H9 (cell line): ENCODE measurements around the gene LARGE1. TPM values are rescaled to one million over a fixed set of nuclear protein-coding genes. Genes with fewer than 3 reads are reported as not detected.

Experiments
- DNase-seq: peaks from one replicate; pipeline ENCODE4 v3.0.0-alpha.2; 2017
- H2AFZ ChIP-seq: one replicate; pipeline ENCODE4 v1.6.1; 2013; ENCODE audit warnings: mild to moderate bottlenecking, low read length, control low read depth, moderate library complexity
- H2AK5ac ChIP-seq: 2 replicates; pipeline ENCODE4 v1.6.1; 2013; ENCODE audit warnings: low read length, control low read depth, mixed read lengths; ENCODE audit not compliant: insufficient read length
- H2BK120ac ChIP-seq: one replicate; pipeline ENCODE4 v1.6.1; 2013; ENCODE audit warnings: low read depth, mild to moderate bottlenecking, low read length, control low read depth, inconsistent platforms; ENCODE audit not compliant: poor library complexity, severe bottlenecking
- H2BK12ac ChIP-seq: 2 replicates; pipeline ENCODE4 v1.6.1; 2013; ENCODE audit warnings: low read length, control low read depth, mixed read lengths, low read depth; ENCODE audit not compliant: insufficient read length
- H2BK15ac ChIP-seq: 2 replicates; pipeline ENCODE4 v1.6.1; 2013; ENCODE audit warnings: low read depth, low read length, control low read depth
- H2BK20ac ChIP-seq: one replicate; pipeline ENCODE4 v1.6.1; 2013; ENCODE audit warnings: low read depth, mild to moderate bottlenecking, low read length, control low read depth, inconsistent platforms; ENCODE audit not compliant: poor library complexity, severe bottlenecking
- H2BK5ac ChIP-seq: 2 replicates; pipeline ENCODE4 v1.6.1; 2013; ENCODE audit warnings: low read length, control low read depth, mixed read lengths; ENCODE audit not compliant: insufficient read length
- H3K14ac ChIP-seq: 2 replicates; pipeline ENCODE4 v1.6.1; 2013; ENCODE audit warnings: low read length, control low read depth; ENCODE audit not compliant: insufficient read depth
- H3K18ac ChIP-seq: 2 replicates; pipeline ENCODE4 v1.6.1; 2013; ENCODE audit warnings: low read depth, mild to moderate bottlenecking, mixed read lengths, low read length, control low read depth; ENCODE audit not compliant: insufficient read length
- H3K23ac ChIP-seq: 2 replicates; pipeline ENCODE4 v1.6.1; 2013; ENCODE audit warnings: low read length, control low read depth, mixed read lengths, low read depth; ENCODE audit not compliant: insufficient read length
- H3K23me2 ChIP-seq: 2 replicates; pipeline ENCODE4 v1.6.1; 2013; ENCODE audit warnings: low read depth, mild to moderate bottlenecking, mixed read lengths, low read length, control low read depth; ENCODE audit not compliant: insufficient read length, poor library complexity, severe bottlenecking
- H3K27ac ChIP-seq: 2 replicates; pipeline ENCODE4 v1.5.1; 2013; ENCODE audit warnings: low read length, control low read depth, mixed read lengths, low read depth; ENCODE audit not compliant: insufficient read length
- H3K27me3 ChIP-seq: 2 replicates; pipeline ENCODE4 v1.6.1; 2013; ENCODE audit warnings: low read length, control low read depth, inconsistent platforms; ENCODE audit not compliant: insufficient read depth
- H3K4ac ChIP-seq: 2 replicates; pipeline ENCODE4 v1.6.1; 2013; ENCODE audit warnings: low read depth, mild to moderate bottlenecking, control low read depth, inconsistent platforms, low read length, moderate library complexity
- H3K4me1 ChIP-seq: 2 replicates; pipeline ENCODE4 v1.6.1; 2013; ENCODE audit warnings: low read length, control low read depth, inconsistent platforms; ENCODE audit not compliant: insufficient read depth
- H3K4me2 ChIP-seq: 2 replicates; pipeline ENCODE4 v1.6.1; 2013; ENCODE audit warnings: low read length, control low read depth, mixed read lengths; ENCODE audit not compliant: insufficient read length, insufficient read depth
- H3K56ac ChIP-seq: 2 replicates; pipeline ENCODE4 v1.6.1; 2013; ENCODE audit warnings: low read depth, mild to moderate bottlenecking, mixed read lengths, low read length, control low read depth; ENCODE audit not compliant: insufficient read length
- H3K79me1 ChIP-seq: 2 replicates; pipeline ENCODE4 v1.6.1; 2013; ENCODE audit warnings: low read depth, mild to moderate bottlenecking, moderate library complexity, low read length, control low read depth, inconsistent platforms; ENCODE audit not compliant: insufficient read depth, poor library complexity, severe bottlenecking
- H3K79me2 ChIP-seq: 2 replicates; pipeline ENCODE4 v1.6.1; 2013; ENCODE audit warnings: low read length, control low read depth, inconsistent platforms; ENCODE audit not compliant: insufficient read depth
- H3K9ac ChIP-seq: 2 replicates; pipeline ENCODE4 v1.6.1; 2013; ENCODE audit warnings: low read length, control low read depth, mixed read lengths; ENCODE audit not compliant: insufficient read length; ENCODE audit errors: extremely low read depth
- H3K9me3 ChIP-seq: one replicate; pipeline ENCODE4 v1.6.1; 2013; ENCODE audit warnings: low read depth, low read length, inconsistent platforms; ENCODE audit not compliant: control insufficient read depth
- H3T11ph ChIP-seq: one replicate; pipeline ENCODE4 v1.6.1; 2013; ENCODE audit warnings: mild to moderate bottlenecking, low read length, control low read depth, inconsistent platforms
- H4K20me1 ChIP-seq: one replicate; pipeline ENCODE4 v1.6.1; 2013; ENCODE audit not compliant: control insufficient read depth, insufficient read length, insufficient read depth
- H4K5ac ChIP-seq: 2 replicates; pipeline ENCODE4 v1.6.1; 2013; ENCODE audit warnings: low read depth, mild to moderate bottlenecking, mixed read lengths, low read length, control low read depth; ENCODE audit not compliant: insufficient read length
- H4K8ac ChIP-seq: replicated peaks from 2 replicates; pipeline ENCODE4 v1.6.1; 2013; ENCODE audit warnings: low read length, control low read depth, mixed read lengths, low read depth; ENCODE audit not compliant: insufficient read length
- H4K91ac ChIP-seq: 2 replicates; pipeline ENCODE4 v1.6.1; 2013; ENCODE audit warnings: low read depth, mild to moderate bottlenecking, moderate library complexity, mixed read lengths, low read length, control low read depth; ENCODE audit not compliant: insufficient read length
- H3K27ac Mint-ChIP-seq, 3 experiments: 2 replicates in 2 of 3; 3 replicates in 1 of 3; pipeline ENCODE4 v1.8.0; 2020 to 2021; ENCODE audit warnings: mixed read lengths in 3 of 3, mild to moderate bottlenecking in 1 of 3, moderate library complexity in 1 of 3
- H3K27me3 Mint-ChIP-seq: 2 replicates; pipeline ENCODE4 v1.8.0; 2021; ENCODE audit warnings: low read depth, mild to moderate bottlenecking, moderate library complexity, mixed read lengths
- H3K36me3 Mint-ChIP-seq, 3 experiments: 2 replicates in 2 of 3; 3 replicates in 1 of 3; pipeline ENCODE4 v1.8.0; 2020 to 2021; ENCODE audit warnings: low read depth in 3 of 3, mixed read lengths in 3 of 3; ENCODE audit not compliant: insufficient read depth in 1 of 3
- H3K4me1 Mint-ChIP-seq, 2 experiments: 2 replicates each; pipeline ENCODE4 v1.8.0; 2020; ENCODE audit warnings: mixed read lengths in 2 of 2
- H3K4me3 Mint-ChIP-seq, 2 experiments: 2 replicates in 1 of 2; 3 replicates in 1 of 2; pipeline ENCODE4 v1.8.0; 2020 to 2021; ENCODE audit warnings: mild to moderate bottlenecking in 2 of 2, mixed read lengths in 2 of 2, moderate library complexity in 1 of 2
- H3K9me3 Mint-ChIP-seq, 2 experiments: 2 replicates in 1 of 2; 3 replicates in 1 of 2; pipeline ENCODE4 v1.8.0; 2020; ENCODE audit warnings: mild to moderate bottlenecking in 2 of 2, mixed read lengths in 2 of 2, moderate library complexity in 1 of 2
- WGBS: extraction: QIAGEN DNeasy Blood & Tissue Kit; methylation state at CpG from one replicate; pipeline ENCODE4 v1.1.7; 2013; ENCODE audit warnings: missing lambda C conversion rate, low lambda C conversion rate, mixed read lengths; ENCODE audit not compliant: insufficient read length; ENCODE audit errors: extremely low coverage; 5-methylcytosine and 5-hydroxymethylcytosine counted together
- total RNA-seq: library from RNA; stranded (reverse); gene quantifications from 2 replicates; pipeline ENCODE4 v1.2.1, GENCODE V29; 2021
- TF ChIP-seq, protein P1 (sequence below): fragments of 200-600 bp; sonication (generic); conservative IDR thresholded peaks from 3 replicates; pipeline ENCODE4 v1.8.0; 2021; ENCODE audit warnings: antibody characterized with exemption, mild to moderate bottlenecking

Gene LARGE1
- total RNA-seq, 1 experiment from 2014 or later = 43.5 TPM

DNA sequence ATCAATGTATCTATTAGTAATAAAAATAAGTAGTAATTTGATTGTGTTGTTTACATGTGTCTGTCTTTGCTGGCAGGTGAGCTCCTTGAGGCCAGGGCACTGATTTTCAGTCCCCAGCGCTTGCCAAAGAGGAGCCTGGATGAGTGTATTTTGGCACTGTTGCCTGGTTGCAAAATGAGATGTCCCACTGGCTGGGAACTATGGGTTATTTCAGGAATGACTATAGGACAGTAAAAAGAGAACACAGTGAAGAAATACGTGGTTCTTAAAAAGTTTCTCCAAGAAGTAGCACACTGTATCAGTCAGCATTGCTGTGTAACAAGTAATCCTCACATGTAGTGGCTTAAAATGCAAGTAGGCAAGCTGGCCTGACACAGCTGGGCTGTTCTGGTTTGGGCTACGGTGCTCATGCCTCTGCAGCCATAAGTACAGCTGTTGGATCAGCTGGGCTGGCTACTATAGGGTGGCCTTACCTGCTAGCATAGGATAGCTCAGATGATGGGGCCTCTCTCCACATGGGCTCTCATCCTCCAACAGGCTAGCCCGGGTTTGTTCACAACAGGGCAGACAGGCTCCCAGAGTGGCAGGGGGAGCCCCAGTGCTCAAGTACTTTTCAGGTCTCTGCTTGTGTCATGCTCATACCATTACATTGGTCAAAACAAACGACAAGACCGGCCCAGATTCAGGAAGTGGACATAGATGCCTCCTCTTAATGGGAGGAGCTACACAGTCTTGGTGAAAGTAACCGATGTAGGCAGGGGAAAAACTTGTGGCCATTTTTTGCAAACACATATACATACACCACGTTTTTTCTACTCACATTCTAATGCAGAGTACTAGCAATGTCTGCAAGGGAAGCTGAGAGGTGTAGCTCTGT, 399.1 kb downstream of the LARGE1 start:
- no peak overlapping the region for H4K5ac ChIP-seq
- H3K9ac ChIP-seq = no peak overlapping the region
- no peak overlapping the region for H3K27ac ChIP-seq
- WGBS = no CpG with 5 or more reads among the region's 8 CpGs
- no peaks in the 10 kb centered on the region; the same call in 1 of the 2 replicates for H3K79me2 ChIP-seq
- H4K91ac ChIP-seq = no peak overlapping the region
- H2BK15ac ChIP-seq = no peak overlapping the region
- Mint-ChIP-seq H3K4me3 (no peak overlapping the region), H3K27me3 (no peaks in the 10 kb centered on the region), H3K4me1 (peaks cover 10 to 12% of the 10 kb centered on the region in 2 experiments), H3K9me3 (peaks cover 0 to 8% of the 10 kb centered on the region in 2 experiments; a peak in 1 of 5 replicates), H3K36me3 (peaks cover 12 to 20% (median 18%) of the 10 kb centered on the region in 3 experiments), H3K27ac (no peak overlapping the region)
- H3K23ac ChIP-seq = no peak overlapping the region
- H3K4me1 ChIP-seq = no peaks in the 10 kb centered on the region; the same call in 1 of the 2 replicates
- TF ChIP-seq, protein P1, sequence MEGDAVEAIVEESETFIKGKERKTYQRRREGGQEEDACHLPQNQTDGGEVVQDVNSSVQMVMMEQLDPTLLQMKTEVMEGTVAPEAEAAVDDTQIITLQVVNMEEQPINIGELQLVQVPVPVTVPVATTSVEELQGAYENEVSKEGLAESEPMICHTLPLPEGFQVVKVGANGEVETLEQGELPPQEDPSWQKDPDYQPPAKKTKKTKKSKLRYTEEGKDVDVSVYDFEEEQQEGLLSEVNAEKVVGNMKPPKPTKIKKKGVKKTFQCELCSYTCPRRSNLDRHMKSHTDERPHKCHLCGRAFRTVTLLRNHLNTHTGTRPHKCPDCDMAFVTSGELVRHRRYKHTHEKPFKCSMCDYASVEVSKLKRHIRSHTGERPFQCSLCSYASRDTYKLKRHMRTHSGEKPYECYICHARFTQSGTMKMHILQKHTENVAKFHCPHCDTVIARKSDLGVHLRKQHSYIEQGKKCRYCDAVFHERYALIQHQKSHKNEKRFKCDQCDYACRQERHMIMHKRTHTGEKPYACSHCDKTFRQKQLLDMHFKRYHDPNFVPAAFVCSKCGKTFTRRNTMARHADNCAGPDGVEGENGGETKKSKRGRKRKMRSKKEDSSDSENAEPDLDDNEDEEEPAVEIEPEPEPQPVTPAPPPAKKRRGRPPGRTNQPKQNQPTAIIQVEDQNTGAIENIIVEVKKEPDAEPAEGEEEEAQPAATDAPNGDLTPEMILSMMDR = no peak
- no peak overlapping the region for H3K4ac ChIP-seq
- H2BK5ac ChIP-seq = no peak overlapping the region
- no peaks in the 10 kb centered on the region for H3K23me2 ChIP-seq
- H3K27me3 ChIP-seq = no peaks in the 10 kb centered on the region
- H2AK5ac ChIP-seq = no peak overlapping the region
- no peak overlapping the region for H2BK20ac ChIP-seq
- no peak overlapping the region for H3K14ac ChIP-seq
- no peak overlapping the region for H3K4me2 ChIP-seq
- DNase-seq = no peak
- no peaks in the 10 kb centered on the region for H3K79me1 ChIP-seq
- no peak overlapping the region for H2AFZ ChIP-seq
- no peak overlapping the region for H3T11ph ChIP-seq
- H2BK12ac ChIP-seq = no peak overlapping the region
- no peak overlapping the region for H3K56ac ChIP-seq
- H4K20me1 ChIP-seq = no peaks in the 10 kb centered on the region
- H3K9me3 ChIP-seq = no peaks in the 10 kb centered on the region
- H3K18ac ChIP-seq = no peak overlapping the region
- H2BK120ac ChIP-seq = no peak overlapping the region
- no peak overlapping the region for H4K8ac ChIP-seq
